Endothelial cell (in vitro differentiated cells): Measurements from ENCODE around the gene IGSF10. TPM values are rescaled to one million over a fixed set of nuclear protein-coding genes. Genes with fewer than 3 reads are reported as not detected.

Experiments
- DNase-seq: peaks from one replicate; pipeline ENCODE4 v3.0.0; 2021; ENCODE audit warnings: low spot score
- H3K27ac Mint-ChIP-seq: one replicate; pipeline ENCODE4 v1.8.0; 2021; ENCODE audit warnings: mixed read lengths, inconsistent platforms; ENCODE audit not compliant: unreplicated experiment
- H3K27me3 Mint-ChIP-seq: one replicate; pipeline ENCODE4 v1.8.0; 2021; ENCODE audit warnings: mild to moderate bottlenecking, moderate library complexity, mixed read lengths, inconsistent platforms; ENCODE audit not compliant: unreplicated experiment
- H3K36me3 Mint-ChIP-seq: one replicate; pipeline ENCODE4 v1.8.0; 2021; ENCODE audit warnings: mild to moderate bottlenecking, low read depth, mixed read lengths, inconsistent platforms; ENCODE audit not compliant: unreplicated experiment
- H3K4me1 Mint-ChIP-seq: one replicate; pipeline ENCODE4 v1.8.0; 2021; ENCODE audit warnings: mild to moderate bottlenecking, mixed read lengths, inconsistent platforms; ENCODE audit not compliant: unreplicated experiment
- H3K4me3 Mint-ChIP-seq: one replicate; pipeline ENCODE4 v1.8.0; 2021; ENCODE audit warnings: mild to moderate bottlenecking, mixed read lengths, inconsistent platforms; ENCODE audit not compliant: unreplicated experiment
- H3K9me3 Mint-ChIP-seq: one replicate; pipeline ENCODE4 v1.8.0; 2021; ENCODE audit warnings: mixed read lengths, inconsistent platforms; ENCODE audit not compliant: unreplicated experiment
- CTCF ChIP-seq: fragments of 200-600 bp; sonication (generic); IDR thresholded peaks from one replicate; pipeline ENCODE4 v1.5.0; 2021; ENCODE audit warnings: antibody characterized with exemption; ENCODE audit not compliant: unreplicated experiment
- total RNA-seq: library from RNA; stranded (reverse); fragmentation: NEBNext Ultra II Directional; extraction: Animal tissue kit (Norgen Biotek cat#: 25700); gene quantifications from one replicate; pipeline ENCODE4 v1.2.1, GENCODE V29; 2021; ENCODE audit not compliant: unreplicated experiment

Gene IGSF10
- total RNA-seq, 1 donor from 2014 or later = 4.1 TPM

GRCh38 chr3:151437906-151438305 is 23.0 kb downstream of the IGSF10 start:
- TF ChIP-seq CTCF = no peak
- H3K9me3 Mint-ChIP-seq = no peaks in the 10 kb centered on the region
- no peak overlapping the region for H3K27ac Mint-ChIP-seq

GRCh38 chr3:151436675-151437446 is 24.0 kb downstream of the IGSF10 start:
- no peak for DNase-seq
- Mint-ChIP-seq H3K27ac (no peak overlapping the region), H3K9me3 (no peaks in the 10 kb centered on the region), H3K27me3 (no peaks in the 10 kb centered on the region), H3K4me3 (no peak overlapping the region), H3K36me3 (no peaks in the 10 kb centered on the region), H3K4me1 (no peaks in the 10 kb centered on the region)
- TF ChIP-seq CTCF = no peak

More at GRCh38 chr3:151437906-151438305, 23.0 kb downstream of the IGSF10 start:
- Mint-ChIP-seq H3K27me3 (no peaks in the 10 kb centered on the region), H3K36me3 (no peaks in the 10 kb centered on the region), H3K4me1 (no peaks in the 10 kb centered on the region), H3K4me3 (no peak overlapping the region)
- DNase-seq = no peak

- no peak for DNase-seq
- H3K27ac Mint-ChIP-seq = no peak overlapping the region
- H3K9me3 Mint-ChIP-seq = peaks cover 3% of the 10 kb centered on the region
- H3K4me1 Mint-ChIP-seq = no peaks in the 10 kb centered on the region
- no peak for TF ChIP-seq CTCF
- no peaks in the 10 kb centered on the region for H3K27me3 Mint-ChIP-seq
- H3K4me3 Mint-ChIP-seq = no peak overlapping the region
- no peaks in the 10 kb centered on the region for H3K36me3 Mint-ChIP-seq
Observed at GRCh38 chr3:151434151-151434890, 26.5 kb downstream of the IGSF10 start.

- no peak for DNase-seq
- no peak for TF ChIP-seq CTCF
- Mint-ChIP-seq H3K4me3 (no peak overlapping the region), H3K9me3 (peaks cover 3% of the 10 kb centered on the region), H3K27me3 (no peaks in the 10 kb centered on the region), H3K27ac (no peak overlapping the region), H3K36me3 (no peaks in the 10 kb centered on the region), H3K4me1 (no peaks in the 10 kb centered on the region)
Observed at GRCh38 chr3:151432616-151433372, 28.1 kb downstream of the IGSF10 start.
